Prostate gland (tissue), 2 donors: Measurements from ENCODE around the gene KPNA2.

Source experiments
- POLR2A ChIP-seq: fragments of 450-650 bp; IDR thresholded peaks from one replicate; pipeline ENCODE4 v1.6.1; 2016; ENCODE audit warnings: antibody characterized with exemption, mild to moderate bottlenecking
- POLR2AphosphoS5 ChIP-seq: sonication (generic); formaldehyde crosslinking; IDR thresholded peaks from one replicate; pipeline ENCODE4 v1.6.1; 2017; ENCODE audit warnings: antibody characterized with exemption
- TF ChIP-seq, protein P1 (sequence below), 4 experiments: fragments of 200-600 bp in 2 of 4; fragments of 450-650 bp in 2 of 4; sonication (generic) in 2 of 4; IDR thresholded peaks; 1 replicate in 3 of 4; 2 replicates in 1 of 4; pipeline ENCODE4 v1.5.1; 2016 to 2019; ENCODE audit warnings: antibody characterized with exemption in 4 of 4, mild to moderate bottlenecking in 2 of 4, moderate library complexity in 2 of 4

DNA sequence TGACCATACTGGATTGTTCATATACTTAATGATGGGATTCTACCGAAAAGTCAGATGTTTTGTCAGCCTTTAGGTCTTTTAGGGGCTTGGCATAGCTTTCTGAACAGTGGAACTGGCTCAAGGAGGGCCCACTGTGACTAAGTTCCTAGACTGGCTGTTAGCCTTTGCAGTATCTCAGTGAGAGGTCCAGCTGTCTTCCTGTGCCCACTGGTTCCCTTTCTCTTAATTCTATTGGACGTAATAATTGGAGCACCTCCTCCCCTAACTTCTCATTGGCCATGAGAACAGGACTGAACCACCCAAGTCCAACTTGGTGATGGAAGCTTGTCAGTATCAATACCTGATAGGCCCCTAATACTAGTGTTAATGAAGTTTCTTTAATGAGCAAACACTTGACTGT lies 13.5 kb downstream of the KPNA2 start:
- TF ChIP-seq, protein P1, sequence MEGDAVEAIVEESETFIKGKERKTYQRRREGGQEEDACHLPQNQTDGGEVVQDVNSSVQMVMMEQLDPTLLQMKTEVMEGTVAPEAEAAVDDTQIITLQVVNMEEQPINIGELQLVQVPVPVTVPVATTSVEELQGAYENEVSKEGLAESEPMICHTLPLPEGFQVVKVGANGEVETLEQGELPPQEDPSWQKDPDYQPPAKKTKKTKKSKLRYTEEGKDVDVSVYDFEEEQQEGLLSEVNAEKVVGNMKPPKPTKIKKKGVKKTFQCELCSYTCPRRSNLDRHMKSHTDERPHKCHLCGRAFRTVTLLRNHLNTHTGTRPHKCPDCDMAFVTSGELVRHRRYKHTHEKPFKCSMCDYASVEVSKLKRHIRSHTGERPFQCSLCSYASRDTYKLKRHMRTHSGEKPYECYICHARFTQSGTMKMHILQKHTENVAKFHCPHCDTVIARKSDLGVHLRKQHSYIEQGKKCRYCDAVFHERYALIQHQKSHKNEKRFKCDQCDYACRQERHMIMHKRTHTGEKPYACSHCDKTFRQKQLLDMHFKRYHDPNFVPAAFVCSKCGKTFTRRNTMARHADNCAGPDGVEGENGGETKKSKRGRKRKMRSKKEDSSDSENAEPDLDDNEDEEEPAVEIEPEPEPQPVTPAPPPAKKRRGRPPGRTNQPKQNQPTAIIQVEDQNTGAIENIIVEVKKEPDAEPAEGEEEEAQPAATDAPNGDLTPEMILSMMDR (IDR thresholded peaks at IDR 0.05): no peak
- TF ChIP-seq POLR2A: no peak
- no peak for TF ChIP-seq POLR2AphosphoS5
